ENCODE data around the gene LILRB5.
"Not testable (repeated sequence)": the region's sequence is repeated elsewhere in the genome, so short reads cannot be mapped to it uniquely, and the experiment has no call there.

Gene LILRB5

GRCh38 chr19:54209811-54210494 lies 47.1 kb downstream of the LILRB5 start:
- DNase-seq: no peak

DNA sequence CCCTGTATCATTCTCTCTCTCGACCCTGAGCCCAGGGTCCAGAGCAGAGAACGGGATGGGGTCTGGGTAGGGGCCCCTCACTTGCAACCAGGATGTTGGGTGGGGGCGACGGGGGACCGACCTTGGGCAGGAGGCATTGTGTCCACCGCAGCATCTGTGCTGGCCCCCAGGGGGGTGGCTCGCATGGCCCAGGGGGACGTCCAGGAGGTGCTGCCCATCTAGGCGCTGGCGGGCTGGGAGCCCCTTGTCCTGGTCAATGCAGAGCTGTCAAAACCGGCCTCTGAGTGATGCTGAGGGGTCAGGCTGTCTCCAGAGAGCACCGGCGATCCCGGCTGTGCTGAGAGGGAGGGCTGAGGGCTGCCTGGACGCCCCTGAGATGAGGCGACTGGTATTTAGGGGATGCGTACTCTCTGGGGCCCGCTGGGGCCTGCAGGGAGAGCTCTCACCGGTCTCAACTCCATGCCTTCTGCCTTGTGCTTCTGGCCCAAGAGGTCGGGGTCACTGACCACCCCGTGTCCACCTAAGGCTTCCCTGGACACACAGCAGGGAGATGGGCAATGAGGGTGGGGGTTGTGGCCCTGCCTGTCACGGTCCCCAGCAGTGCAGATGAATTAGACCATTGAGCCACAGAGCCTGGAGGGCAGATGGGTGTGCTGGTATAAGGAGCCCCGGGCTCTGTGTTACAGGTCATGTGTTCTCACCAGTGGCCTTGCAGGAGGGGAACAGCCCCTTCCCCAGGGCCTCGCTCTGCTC lies 47.8 kb downstream of the LILRB5 start:
- DNase-seq: peak; percentile 64

DNA sequence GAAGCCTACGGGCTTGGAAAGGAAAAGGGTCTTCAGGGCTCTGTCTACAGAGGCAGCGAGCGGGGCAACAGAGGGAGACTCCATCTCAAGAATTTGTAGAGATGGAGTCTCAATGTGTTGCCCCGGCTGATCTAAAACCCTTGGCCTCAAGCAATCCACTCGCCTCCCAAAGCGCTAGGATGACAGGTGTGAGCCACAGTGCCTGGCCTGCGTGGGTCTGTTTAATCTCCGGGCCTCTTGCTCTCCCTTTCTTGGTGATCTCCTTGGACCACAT lies 48.4 kb downstream of the LILRB5 start:
- no peak for DNase-seq

DNA sequence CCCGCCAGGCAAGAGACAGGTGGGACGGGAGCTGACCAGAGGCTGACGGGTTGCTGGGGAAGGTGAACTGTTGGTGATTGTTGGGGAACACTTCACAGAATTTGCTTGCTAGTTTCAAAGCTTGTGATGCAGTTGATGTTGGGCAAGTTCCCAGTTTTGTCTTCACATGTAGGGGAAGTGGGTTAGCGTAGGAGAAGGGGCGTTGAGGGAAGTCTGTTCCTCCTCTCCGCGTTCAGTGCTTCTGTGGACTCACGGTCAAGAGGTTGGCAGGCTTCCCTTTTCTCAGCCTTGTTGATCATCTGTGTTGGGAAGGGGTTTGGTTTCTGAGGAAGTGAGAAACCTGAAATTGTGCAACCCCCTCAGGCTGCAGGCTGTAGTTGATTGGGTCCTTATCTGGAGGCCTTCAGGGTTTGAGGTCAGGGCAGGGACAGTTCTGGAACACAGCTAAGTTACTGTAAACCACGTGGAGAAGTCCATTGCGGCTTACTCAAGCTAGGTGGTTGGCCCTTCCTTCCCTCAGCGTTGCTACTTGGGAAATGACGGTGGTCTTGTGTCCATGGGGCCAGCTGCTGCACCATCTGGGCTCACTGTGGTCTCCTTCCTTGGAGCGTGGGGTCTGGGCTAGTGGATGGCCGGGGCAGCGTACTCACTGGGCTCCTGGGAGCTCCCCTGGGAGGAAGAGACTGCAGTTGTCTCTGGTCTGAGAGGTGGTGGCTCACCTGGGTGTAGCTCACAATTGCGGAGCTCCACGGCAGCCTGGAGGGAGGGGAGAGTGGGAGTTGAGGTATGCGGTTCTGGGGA lies 48.9 kb downstream of the LILRB5 start:
- DNase-seq: peak; percentile 69

GRCh38 chr19:54207676-54207982 lies 49.4 kb downstream of the LILRB5 start:
- no peak for DNase-seq

DNA sequence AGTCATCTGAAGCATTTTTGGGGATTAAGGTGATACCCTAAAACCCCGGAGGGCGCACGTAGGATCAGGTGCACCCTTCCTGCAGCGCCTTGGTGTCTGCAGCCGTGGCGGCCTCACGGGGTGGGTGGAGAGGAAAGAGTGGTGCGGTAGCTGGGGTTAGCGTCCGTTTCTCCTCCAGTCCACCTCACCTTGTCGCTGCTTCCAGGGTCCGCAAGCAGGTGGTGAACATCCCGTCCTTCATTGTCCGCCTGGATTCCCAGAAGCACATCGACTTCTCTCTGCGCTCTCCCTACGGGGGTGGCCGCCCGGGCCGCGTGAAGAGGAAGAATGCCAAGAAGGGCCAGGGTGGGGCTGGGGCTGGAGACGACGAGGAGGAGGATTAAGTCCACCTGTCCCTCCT lies 49.9 kb downstream of the LILRB5 start:
- not testable (repeated sequence) for DNase-seq

GRCh38 chr19:54206831-54207177 lies 50.3 kb downstream of the LILRB5 start:
- no peak for DNase-seq

DNA sequence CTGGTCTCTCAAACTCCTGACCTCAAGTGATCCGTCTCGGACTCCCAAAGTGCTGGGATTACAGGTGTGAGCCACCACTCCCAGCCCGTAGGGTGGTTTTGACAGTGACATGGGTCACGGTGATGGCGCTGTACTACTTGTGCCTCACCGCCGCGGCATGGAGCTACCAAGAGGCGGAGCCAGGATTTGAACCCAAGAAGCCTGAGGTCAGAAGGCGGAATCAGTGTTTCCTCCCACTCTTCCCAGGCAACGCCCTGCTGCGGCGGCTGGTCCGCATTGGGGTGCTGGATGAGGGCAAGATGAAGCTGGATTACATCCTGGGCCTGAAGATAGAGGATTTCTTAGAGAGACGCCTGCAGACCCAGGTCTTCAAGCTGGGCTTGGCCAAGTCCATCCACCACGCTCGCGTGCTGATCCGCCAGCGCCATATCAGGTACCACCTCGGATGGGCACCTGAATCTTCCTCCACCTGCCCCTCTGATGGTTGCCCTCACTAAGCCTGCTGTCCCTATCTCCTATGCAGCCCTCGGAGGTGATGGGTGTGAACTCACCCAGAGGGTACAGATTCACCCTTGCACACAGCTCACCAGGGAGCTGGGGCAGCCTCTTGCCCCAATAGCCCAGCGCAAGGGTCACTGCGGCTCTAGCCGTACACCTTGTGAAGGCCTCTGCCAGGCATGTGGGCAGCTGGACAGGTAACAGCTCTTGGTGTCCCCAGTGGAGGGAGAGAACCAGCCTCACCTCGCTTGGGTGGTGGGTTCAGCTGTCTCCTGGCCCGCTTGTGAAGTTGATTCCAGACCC lies 50.8 kb downstream of the LILRB5 start:
- no peak for DNase-seq

DNA sequence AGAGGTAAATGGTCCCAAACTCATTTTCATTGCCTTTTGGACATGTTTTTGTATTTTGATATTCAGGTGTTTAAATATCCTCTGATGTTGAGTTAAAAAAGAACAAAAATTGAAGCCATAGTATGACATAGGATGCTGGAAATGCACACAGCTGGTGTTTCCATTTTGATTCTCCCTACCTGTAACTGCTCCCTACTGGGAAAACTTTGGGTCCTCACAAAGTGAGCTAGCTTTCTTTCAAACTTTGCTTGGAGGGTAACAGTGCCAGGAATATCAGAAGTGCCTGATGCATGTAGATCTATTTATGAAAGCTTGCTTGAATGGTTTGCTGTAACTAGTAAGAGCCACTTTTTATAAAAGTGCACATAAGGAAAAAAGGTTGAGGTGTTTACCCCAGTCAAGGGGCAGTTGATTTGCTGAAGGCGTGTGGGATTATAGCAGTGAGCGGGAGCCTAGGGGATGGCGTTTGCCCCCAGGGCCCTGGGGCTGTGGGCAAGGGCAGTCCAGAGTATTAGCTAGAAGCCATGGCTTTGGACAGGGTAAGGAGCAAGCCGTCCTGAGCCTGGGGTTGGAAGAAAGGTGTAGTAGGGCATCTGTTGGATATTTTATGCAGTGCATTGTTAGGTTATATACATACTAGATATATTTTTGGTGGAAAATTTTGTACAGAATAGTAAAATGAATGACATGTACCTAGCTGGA lies 52.2 kb downstream of the LILRB5 start:
- no peak for DNase-seq

GRCh38 chr19:54203151-54203611 lies 53.9 kb downstream of the LILRB5 start:
- DNase-seq: no peak

- no peak for DNase-seq
Measured at GRCh38 chr19:54201980-54202379, 55.1 kb downstream of the LILRB5 start.

GRCh38 chr19:54201172-54201701 lies 55.8 kb downstream of the LILRB5 start:
- DNase-seq: peak; percentile 69
